GM18499 (cell line): Measurements from ENCODE around the gene MYOD1.

Source experiments
- ATAC-seq: cut with Tn5 transposase; IDR thresholded peaks from one replicate; pipeline ENCODE4 v1.9.1; 2021; ENCODE audit warnings: moderate number of reproducible peaks; ENCODE audit not compliant: insufficient read depth, unreplicated experiment

MYOD1 gene

GRCh38 chr11:17699147-17700114 is 19.9 kb upstream of the MYOD1 start:
- no peak for ATAC-seq

GRCh38 chr11:17700991-17701390 is 18.4 kb upstream of the MYOD1 start:
- ATAC-seq: no peak

- ATAC-seq: no peak
These were observed 16.5 kb upstream of the MYOD1 start for GRCh38 chr11:17702876-17703275.

GRCh38 chr11:17703951-17704350 is 15.4 kb upstream of the MYOD1 start:
- no peak for ATAC-seq

GRCh38 chr11:17707830-17708229 is 11.5 kb upstream of the MYOD1 start:
- ATAC-seq: no peak

- ATAC-seq: no peak
These were observed 7.5 kb upstream of the MYOD1 start for GRCh38 chr11:17711836-17712235.

GRCh38 chr11:17713851-17714250 is 5.5 kb upstream of the MYOD1 start:
- ATAC-seq: no peak

GRCh38 chr11:17714356-17714854 is 5.0 kb upstream of the MYOD1 start:
- no peak for ATAC-seq

- no peak for ATAC-seq
These were observed 4.5 kb upstream of the MYOD1 start for GRCh38 chr11:17714870-17715269.

- no peak for ATAC-seq
These were observed 2.6 kb upstream of the MYOD1 start for GRCh38 chr11:17716807-17717206.

- no peak for ATAC-seq
These were observed 1.4 kb upstream of the MYOD1 start for GRCh38 chr11:17718015-17718414.

GRCh38 chr11:17718510-17718962 is 835 bp upstream of the MYOD1 start:
- ATAC-seq: no peak

GRCh38 chr11:17719938-17720795 is 796 bp downstream of the MYOD1 start:
- ATAC-seq: no peak

GRCh38 chr11:17720796-17721171 is 1.4 kb downstream of the MYOD1 start:
- ATAC-seq: no peak

- no peak for ATAC-seq
These were observed 2.0 kb downstream of the MYOD1 start for GRCh38 chr11:17721242-17721999.

GRCh38 chr11:17722000-17722643 is 2.8 kb downstream of the MYOD1 start:
- ATAC-seq: no peak

- ATAC-seq: no peak
These were observed 4.9 kb downstream of the MYOD1 start for GRCh38 chr11:17724020-17724908.

GRCh38 chr11:17725174-17725573 is 5.8 kb downstream of the MYOD1 start:
- no peak for ATAC-seq

GRCh38 chr11:17730137-17730536 is 10.8 kb downstream of the MYOD1 start:
- ATAC-seq: no peak
